Right lobe of liver (tissue), 4 donors: ENCODE results near the gene AKR1C8.

Source experiments
- POLR2A ChIP-seq: fragments of 450-650 bp; IDR thresholded peaks from one replicate; pipeline ENCODE4 v1.6.1; 2017; ENCODE audit warnings: antibody characterized with exemption, mild to moderate bottlenecking
- TF ChIP-seq, protein P1 (sequence below), 4 donors: fragments of 200-600 bp in 3 of 4; fragments of 450-650 bp in 1 of 4; IDR thresholded peaks; one replicate each; pipeline versions ENCODE4 v1.5.1 to v1.8.0; 2016 to 2022; ENCODE audit warnings: antibody characterized with exemption in 4 of 4, mild to moderate bottlenecking in 2 of 4
- donor health status: DM: no; HTN: no; CAD: no.
- donor health status: DM: no; HTN: no; CAD: no.
- donor health status: DM: no; HTN: yes; CAD: no.

DNA sequence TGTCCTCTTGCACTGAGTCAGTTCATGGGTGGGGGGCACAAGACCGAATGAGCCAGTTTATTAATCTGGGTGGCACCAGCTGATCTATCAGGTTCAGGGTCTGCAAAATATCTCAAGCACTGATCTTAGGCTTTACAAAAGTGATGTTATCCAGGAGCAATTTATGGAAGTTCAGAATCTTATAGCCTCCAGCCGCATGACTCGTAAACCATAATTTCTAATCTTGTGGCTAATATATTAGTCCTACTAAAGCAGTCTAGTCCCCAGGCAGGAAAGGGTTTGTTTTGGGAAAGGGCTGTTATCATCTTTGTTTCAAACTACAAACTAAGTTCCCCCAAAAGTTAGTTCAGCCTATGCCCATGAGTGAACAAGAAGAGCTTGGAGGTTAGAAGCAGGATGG is 33.9 kb downstream of the AKR1C8 start:
- TF ChIP-seq, protein P1, sequence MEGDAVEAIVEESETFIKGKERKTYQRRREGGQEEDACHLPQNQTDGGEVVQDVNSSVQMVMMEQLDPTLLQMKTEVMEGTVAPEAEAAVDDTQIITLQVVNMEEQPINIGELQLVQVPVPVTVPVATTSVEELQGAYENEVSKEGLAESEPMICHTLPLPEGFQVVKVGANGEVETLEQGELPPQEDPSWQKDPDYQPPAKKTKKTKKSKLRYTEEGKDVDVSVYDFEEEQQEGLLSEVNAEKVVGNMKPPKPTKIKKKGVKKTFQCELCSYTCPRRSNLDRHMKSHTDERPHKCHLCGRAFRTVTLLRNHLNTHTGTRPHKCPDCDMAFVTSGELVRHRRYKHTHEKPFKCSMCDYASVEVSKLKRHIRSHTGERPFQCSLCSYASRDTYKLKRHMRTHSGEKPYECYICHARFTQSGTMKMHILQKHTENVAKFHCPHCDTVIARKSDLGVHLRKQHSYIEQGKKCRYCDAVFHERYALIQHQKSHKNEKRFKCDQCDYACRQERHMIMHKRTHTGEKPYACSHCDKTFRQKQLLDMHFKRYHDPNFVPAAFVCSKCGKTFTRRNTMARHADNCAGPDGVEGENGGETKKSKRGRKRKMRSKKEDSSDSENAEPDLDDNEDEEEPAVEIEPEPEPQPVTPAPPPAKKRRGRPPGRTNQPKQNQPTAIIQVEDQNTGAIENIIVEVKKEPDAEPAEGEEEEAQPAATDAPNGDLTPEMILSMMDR (IDR thresholded peaks at IDR 0.05): no peak
- TF ChIP-seq POLR2A: no peak
